Measurements from ENCODE around the gene DPP8. TPM values are rescaled to one million over a fixed set of nuclear protein-coding genes. Genes with fewer than 3 reads are reported as not detected.
"Not testable (repeated sequence)": the region's sequence is repeated elsewhere in the genome, so short reads cannot be mapped to it uniquely, and the experiment has no call there.

The DPP8 gene
- total RNA-seq, 2 experiments from 2014 or later, result 27.7 to 32.6 TPM

DNA sequence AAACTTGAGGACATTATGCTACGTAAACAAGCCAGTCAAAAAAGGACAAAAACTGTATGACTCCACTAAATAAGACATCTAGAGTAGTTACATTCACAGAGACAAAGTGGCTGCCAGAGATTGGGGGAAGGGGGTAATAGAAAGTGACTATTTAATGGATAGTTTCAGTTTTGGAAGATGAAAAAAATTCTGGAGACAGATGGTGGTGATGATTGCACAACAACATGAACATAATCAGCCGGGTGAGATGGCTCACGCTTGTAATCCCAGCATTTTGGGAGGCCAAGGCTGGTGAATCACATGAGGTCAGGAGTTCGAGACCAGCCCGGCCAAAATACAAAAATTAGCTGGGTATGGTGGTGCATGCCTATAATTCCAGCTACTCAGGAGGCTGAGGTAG, 40.6 kb downstream of the DPP8 start:
- Mint-ChIP-seq H3K36me3 (ENCODE audit: low read depth) (peaks cover 21% of the 10 kb centered on the region), H3K27me3 (no peaks in the 10 kb centered on the region), H3K27ac (no peak overlapping the region), H3K4me1 (ENCODE audit: low read depth) (peaks cover 3% of the 10 kb centered on the region), H3K4me3 (no peak overlapping the region), H3K9me3 (no peaks in the 10 kb centered on the region)
- ATAC-seq (no peak), DNase-seq (no peak)
- intact Hi-C loops (cut with micrococcal nuclease), result no loop called here
- ChIA-PET CTCF (no interaction called here), POLR2A (no interaction called here)
- TF ChIP-seq CTCF (IDR thresholded peaks at IDR 0.05), result no peak

GRCh38 chr15:65470866-65471265, 46.6 kb downstream of the DPP8 start:
- DNase-seq (no peak), ATAC-seq (no peak)
- ChIA-PET POLR2A (no interaction called here), CTCF (interaction anchor here (1.1 kb wide), 1 partner anchor 11 kb away, joined by 5 read pairs; no protein-coding TSS in a partner anchor)
- Mint-ChIP-seq H3K27me3 (no peaks in the 10 kb centered on the region), H3K27ac (no peak overlapping the region), H3K36me3 (ENCODE audit: low read depth) (peaks cover 33% of the 10 kb centered on the region), H3K9me3 (no peaks in the 10 kb centered on the region), H3K4me1 (ENCODE audit: low read depth) (no peaks in the 10 kb centered on the region), H3K4me3 (no peak overlapping the region)
- intact Hi-C loops (cut with micrococcal nuclease), result no loop called here
- no peak for TF ChIP-seq CTCF (IDR thresholded peaks at IDR 0.05)

DNA sequence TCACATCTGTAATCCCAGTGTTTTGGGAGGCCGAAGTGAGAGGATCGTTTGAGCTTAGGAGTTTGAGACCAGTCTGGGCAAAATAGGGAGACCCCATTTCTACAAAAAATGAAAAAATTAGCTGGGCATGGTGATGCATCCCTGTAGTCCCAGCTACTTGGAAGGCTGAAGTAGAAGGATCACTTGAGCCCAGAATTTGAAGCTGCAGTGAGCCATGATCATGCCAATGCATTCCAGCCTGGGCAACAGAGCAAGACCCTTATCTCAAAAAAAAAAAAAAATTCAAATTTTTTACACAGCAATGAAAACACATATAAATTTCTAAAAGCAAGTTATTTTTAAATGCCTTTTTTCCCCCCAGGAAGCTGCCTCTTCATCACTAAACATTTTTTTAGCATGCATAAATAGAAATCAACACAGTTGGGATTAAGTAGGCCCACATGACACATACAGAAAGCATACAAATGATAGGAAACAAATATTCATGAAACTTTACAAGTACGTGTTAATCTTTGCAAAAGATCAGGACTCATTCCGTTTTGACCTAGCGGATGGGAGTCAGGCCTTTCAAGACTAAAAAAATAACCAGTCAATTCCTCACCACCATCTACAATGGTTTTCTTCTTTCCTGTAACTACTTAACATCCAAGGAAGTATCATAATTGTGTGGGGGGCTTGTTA, 49.1 kb downstream of the DPP8 start:
- no peak for DNase-seq
- no peak overlapping the region for H3K27ac Mint-ChIP-seq
- no peak overlapping the region for H3K4me3 Mint-ChIP-seq
- ChIA-PET POLR2A (no interaction called here), CTCF (no interaction called here)
- no peak for ATAC-seq
- H3K9me3 Mint-ChIP-seq, result no peaks in the 10 kb centered on the region
- H3K36me3 Mint-ChIP-seq (ENCODE audit: low read depth), result peaks cover 39% of the 10 kb centered on the region
- intact Hi-C loops (cut with micrococcal nuclease), result no loop called here
- no peak for TF ChIP-seq CTCF (IDR thresholded peaks at IDR 0.05)
- no peaks in the 10 kb centered on the region for H3K4me1 Mint-ChIP-seq (ENCODE audit: low read depth)
- H3K27me3 Mint-ChIP-seq, result no peaks in the 10 kb centered on the region

- ATAC-seq (no peak), DNase-seq (no peak)
- H3K4me1 Mint-ChIP-seq (ENCODE audit: low read depth), result peaks cover 2% of the 10 kb centered on the region
- H3K27me3 Mint-ChIP-seq, result no peaks in the 10 kb centered on the region
- POLR2A ChIA-PET, result interaction anchor here (1.2 to 1.3 kb wide), 2 partner anchors 38 to 46 kb away, joined by 3 to 4 read pairs; no protein-coding TSS in a partner anchor
- H3K36me3 Mint-ChIP-seq (ENCODE audit: low read depth), result peaks cover 37% of the 10 kb centered on the region
- TF ChIP-seq CTCF (IDR thresholded peaks at IDR 0.05), result no peak
- H3K4me3 Mint-ChIP-seq, result no peak overlapping the region
- CTCF ChIA-PET, result no interaction called here
- H3K27ac Mint-ChIP-seq, result no peak overlapping the region
- intact Hi-C loops (cut with micrococcal nuclease), result no loop called here
- no peaks in the 10 kb centered on the region for H3K9me3 Mint-ChIP-seq
These were observed 50.6 kb downstream of the DPP8 start for GRCh38 chr15:65466901-65467300.

- intact Hi-C loops (cut with micrococcal nuclease); H3K9me3 Mint-ChIP-seq; ATAC-seq; H3K4me3 Mint-ChIP-seq; DNase-seq; H3K27ac Mint-ChIP-seq; POLR2A ChIA-PET; H3K27me3 Mint-ChIP-seq: not testable (repeated sequence)
- Mint-ChIP-seq H3K36me3 (ENCODE audit: low read depth) (peaks cover 44% of the 10 kb centered on the region), H3K4me1 (ENCODE audit: low read depth) (peaks cover 13% of the 10 kb centered on the region)
- CTCF ChIA-PET, result interaction anchor here (1.1 kb wide), 1 partner anchor 23 kb away, joined by 4 read pairs; no protein-coding TSS in a partner anchor
These were observed 54.4 kb downstream of the DPP8 start for GRCh38 chr15:65463096-65463495.
